NCI-H345 treated with DMSO at 0.1 percent for 48 hours (cell line): ENCODE data around the gene ADCY1.

Experiments used
- DNase-seq: peaks from one replicate; lab custom pipeline; 2025; ENCODE audit not compliant: unreplicated experiment; lab: John Stamatoyannopoulos, UW

ADCY1 gene

DNA sequence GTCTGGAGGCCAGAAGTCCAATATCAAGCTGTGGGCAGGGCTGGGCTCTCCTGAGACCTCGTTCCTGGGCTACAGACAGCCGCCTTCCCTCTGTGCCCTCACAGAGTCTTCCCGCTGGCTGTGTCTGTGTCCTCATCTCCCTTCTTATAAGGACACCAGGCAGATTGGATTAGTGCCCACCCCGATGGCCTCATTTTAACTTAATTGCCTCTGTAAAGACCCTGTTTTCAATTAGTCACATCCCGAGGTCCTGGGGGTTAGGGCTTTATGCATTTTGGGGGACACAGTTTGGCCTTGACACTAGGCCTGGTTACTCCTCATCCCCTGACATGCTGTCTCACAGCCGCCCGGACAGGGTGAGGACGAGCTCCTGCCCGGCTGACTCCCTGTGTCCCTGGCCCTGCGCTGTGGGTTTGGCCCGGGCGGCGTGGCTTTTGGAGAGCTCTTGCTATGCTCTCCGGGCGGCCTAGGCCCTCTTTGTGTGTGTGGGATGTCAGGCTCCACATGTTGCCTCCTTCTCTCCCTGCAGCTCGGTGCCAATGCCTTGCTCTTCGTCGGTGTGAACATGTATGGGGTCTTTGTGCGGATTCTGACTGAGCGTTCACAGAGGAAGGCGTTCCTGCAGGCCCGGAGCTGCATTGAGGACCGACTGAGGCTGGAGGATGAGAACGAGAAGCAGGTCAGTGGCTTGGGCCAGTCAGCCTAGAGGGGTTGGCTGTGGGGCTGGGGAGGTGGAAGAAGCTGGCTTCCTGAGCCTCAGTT lies 18.2 kb downstream of the ADCY1 start:
- DNase-seq, result no peak

- DNase-seq, result no peak
Observed at GRCh38 chr7:45593121-45593541, 19.0 kb downstream of the ADCY1 start.

- DNase-seq, result no peak
Observed at GRCh38 chr7:45593877-45594276, 19.7 kb downstream of the ADCY1 start.

GRCh38 chr7:45594745-45595535 lies 20.8 kb downstream of the ADCY1 start:
- no peak for DNase-seq

DNA sequence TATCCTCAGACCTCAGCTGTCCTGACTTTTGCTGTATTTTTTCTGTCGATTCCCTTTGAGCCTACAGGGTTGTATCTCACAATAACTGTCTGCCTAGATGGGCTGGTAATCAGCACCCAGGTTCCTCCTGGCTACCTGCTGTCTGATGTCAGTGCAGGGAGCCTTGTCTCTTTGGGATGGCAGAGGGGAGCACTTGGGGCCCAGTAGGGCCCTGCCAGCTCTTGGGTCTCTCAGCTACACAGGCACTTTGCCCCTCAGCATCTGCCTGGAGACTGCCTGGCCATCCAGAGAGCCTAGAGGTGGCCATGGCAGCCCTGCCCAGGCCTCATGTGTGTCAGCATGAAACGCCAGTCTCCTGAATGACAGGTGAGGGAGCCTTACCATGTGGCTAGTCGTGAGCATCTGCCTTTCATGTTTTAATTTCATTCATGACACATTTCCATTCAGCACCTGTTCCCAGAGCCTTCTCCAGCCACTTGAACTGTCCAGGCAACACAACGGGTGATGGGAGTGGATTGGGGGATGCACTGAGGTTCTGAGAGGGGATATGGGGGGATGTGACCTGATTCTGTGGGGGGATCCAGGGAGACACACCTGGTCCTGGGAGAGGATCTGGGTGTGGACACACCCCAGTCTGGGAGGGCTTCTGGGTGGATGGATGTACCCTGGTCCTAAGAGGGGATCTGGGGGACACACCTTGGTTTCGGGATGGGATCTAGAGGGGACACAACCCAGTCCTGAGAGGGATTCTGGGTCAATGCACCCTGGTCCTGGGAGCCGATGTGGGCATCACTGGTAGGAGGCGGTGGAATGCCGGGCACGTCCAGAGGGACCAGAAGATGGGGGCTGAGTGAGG lies 21.9 kb downstream of the ADCY1 start:
- DNase-seq, result no peak

- no peak for DNase-seq
Observed at GRCh38 chr7:45596665-45597095, 22.5 kb downstream of the ADCY1 start.

GRCh38 chr7:45597286-45597984 lies 23.3 kb downstream of the ADCY1 start:
- DNase-seq, result no peak

DNA sequence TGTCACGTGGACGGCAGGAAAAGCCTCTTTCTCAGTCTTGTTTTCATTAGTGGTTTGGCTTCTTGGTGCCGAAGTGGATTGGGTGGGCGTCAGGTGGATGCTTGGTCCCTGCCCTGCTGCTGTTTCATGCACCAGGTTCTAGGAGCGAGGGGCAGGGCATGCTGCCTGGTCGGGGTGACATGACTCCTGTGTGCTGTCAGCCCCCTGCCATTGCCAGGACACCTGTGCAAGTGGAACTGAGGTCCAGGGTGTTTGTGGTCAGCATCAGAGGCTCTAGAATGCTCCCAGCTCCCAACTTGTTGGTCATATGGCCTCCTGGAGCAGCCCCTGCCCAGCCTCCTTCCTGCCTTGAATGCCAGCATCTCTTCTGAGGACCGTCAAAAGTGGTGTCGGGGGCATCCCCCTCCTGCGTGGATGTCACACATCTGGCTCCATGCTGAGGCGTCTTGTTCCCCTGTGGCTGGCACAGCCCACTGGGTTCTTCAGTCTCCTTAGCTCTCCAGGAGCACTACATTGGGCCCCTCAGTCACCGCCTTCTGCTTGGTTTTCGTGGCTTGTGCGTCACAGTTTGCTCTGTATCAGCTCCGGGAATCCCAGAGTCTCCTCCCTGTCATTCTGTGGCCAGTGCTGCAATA lies 24.8 kb downstream of the ADCY1 start:
- DNase-seq, result no peak

- no peak for DNase-seq
Observed at GRCh38 chr7:45599851-45600706, 25.9 kb downstream of the ADCY1 start.

DNA sequence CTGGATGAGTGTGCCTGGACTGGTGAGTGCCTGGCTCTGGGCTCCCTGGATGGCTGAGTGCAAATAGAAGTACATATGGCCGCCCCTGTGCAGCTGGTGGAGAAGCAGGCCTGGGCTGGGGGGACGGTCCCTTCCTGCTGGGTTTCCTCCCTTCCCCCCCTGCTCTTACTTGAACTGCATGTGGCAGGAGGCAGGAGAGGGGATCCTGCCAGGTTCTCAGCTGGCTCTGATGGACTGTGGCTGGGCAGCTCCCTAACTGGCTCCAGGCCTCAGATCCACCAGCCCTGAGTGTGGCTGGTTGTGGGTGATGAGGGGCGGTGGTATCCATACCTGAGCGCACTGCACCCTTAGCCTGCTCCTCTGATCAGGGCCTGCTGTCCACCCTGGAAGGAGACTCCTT lies 26.9 kb downstream of the ADCY1 start:
- DNase-seq, result no peak

GRCh38 chr7:45601816-45602540 lies 27.8 kb downstream of the ADCY1 start:
- no peak for DNase-seq

GRCh38 chr7:45606050-45606449 lies 31.9 kb downstream of the ADCY1 start:
- no peak for DNase-seq

- no peak for DNase-seq
Observed at GRCh38 chr7:45606931-45607330, 32.8 kb downstream of the ADCY1 start.

DNA sequence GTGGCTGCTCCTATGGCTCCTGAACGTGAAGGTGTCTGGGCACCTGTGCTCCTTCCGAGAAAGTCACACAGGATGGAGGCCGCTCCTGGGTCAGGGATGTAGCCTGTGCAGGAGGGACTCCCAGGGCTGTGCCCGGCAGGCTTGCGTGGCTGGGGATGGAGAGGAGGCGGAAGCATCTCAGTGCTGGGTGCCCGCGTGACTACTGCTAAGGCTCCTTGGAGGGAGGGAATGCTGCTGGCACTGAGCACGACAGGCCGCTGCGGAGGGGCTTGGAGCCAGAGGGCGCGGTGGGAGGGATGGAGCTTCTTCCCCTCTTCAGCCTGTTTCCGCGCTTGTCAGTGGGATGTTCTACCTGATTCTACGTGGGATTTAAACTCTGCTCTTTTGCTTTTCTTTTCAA lies 35.0 kb downstream of the ADCY1 start:
- DNase-seq, result no peak

DNA sequence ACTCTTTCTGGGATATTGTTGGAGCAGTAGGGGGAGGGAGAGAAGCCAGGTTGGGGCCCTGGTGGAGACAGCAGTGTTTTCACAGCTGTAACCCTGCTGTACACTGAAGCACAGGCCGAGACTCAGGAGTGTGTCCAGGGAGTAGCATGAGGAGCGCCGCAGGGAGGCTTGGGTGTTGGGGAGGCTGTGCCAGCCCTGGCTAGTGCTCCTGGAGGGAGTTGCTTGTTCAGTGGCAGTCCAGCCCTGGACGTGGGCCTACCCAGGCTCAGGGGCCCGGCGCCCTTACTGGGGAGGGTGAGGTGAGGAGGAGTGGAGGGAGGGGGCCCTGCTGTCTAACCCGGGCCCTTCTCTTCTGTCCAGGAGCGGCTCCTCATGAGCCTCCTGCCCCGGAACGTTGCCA lies 35.9 kb downstream of the ADCY1 start:
- DNase-seq, result no peak

GRCh38 chr7:45610660-45611299 lies 36.6 kb downstream of the ADCY1 start:
- DNase-seq, result no peak

DNA sequence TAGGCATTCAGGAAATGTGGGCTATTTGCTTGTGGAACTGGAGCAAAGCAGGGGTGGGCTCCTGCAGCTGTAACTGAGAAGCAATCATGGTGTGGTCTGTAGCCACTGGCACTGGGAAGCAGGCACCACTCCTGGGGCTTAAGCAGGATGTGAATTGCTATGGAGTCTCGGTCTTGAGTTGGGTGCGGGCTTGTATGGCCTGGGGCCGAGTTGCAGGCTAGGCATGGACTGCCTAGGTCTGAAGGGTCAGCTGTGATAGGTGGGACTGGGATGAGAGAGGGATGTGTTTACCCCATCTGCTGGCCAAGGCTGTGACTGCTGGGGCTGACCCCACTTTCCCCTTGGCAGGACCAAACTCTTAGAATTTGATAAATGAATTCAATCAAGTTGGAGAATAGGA lies 43.0 kb downstream of the ADCY1 start:
- no peak for DNase-seq

- DNase-seq, result no peak
Observed at GRCh38 chr7:45622058-45622457, 47.9 kb downstream of the ADCY1 start.
